Measurements from ENCODE around the gene TBC1D14.
A peak's percentile ranks its signal among the peaks of the same experiment; 100 is the strongest.

GRCh38 chr4:6907658-6908191, 1.9 kb upstream of the TBC1D14 start:
- peak in 5 of 6 experiments; percentile 5 to 76 (median 56) for TF ChIP-seq CTCF (IDR thresholded peaks at IDR 0.05)
- no peak for TF ChIP-seq POLR2A (IDR thresholded peaks at IDR 0.05)
